GM12878 (cell line): ENCODE measurements around the gene YWHAH.

Experiments used
- CEBPB ChIP-seq, 2 experiments: fragments of 150-350 bp in 1 of 2; IDR thresholded peaks; 2 replicates each; pipeline ENCODE4 v1.6.1; 2012 to 2014; ENCODE audit warnings: low read depth in 2 of 2, low read length in 2 of 2, borderline replicate concordance in 1 of 2, inconsistent platforms in 1 of 2
- CTCF ChIP-seq, 3 experiments: IDR thresholded peaks in 2 of 3; conservative IDR thresholded peaks in 1 of 3; 2 replicates each; pipeline ENCODE4 v1.5.1; 2011; ENCODE audit warnings: low read depth in 3 of 3, low read length in 3 of 3, mild to moderate bottlenecking in 3 of 3, control low read depth in 2 of 3, moderate library complexity in 2 of 3, inconsistent platforms in 1 of 3, mixed read lengths in 1 of 3; ENCODE audit not compliant: control insufficient read depth in 2 of 3, insufficient read depth in 1 of 3; ENCODE audit errors: extremely low read depth in 1 of 3
- MEF2B ChIP-seq: fragments of 450-650 bp; IDR thresholded peaks from 2 replicates; pipeline ENCODE4 v1.6.1; 2018; ENCODE audit warnings: mild to moderate bottlenecking, moderate library complexity; ENCODE audit not compliant: partially characterized antibody, poor library complexity, severe bottlenecking
- MLLT1 ChIP-seq: fragments of 450-650 bp; IDR thresholded peaks from 2 replicates; pipeline ENCODE4 v1.6.1; 2016; ENCODE audit warnings: mild to moderate bottlenecking

DNA sequence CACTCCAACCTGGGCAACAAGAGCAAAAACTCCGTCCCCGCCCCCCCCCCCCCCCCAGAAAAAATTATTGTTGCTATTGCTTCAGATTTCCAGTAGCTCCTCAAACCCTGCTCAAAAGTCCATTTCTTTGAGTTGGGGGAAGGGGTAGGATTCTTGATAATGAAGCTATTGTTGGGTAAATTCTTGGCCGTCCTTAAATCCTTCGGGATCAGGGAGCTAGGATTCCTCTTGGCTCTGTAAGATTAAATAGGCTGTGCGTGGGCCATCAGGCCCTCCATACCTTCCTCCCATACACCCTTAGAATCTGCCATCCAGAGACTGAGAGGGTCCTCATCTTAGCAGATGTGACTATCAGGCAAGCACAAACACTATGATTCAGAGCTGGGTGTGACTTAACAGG is 16.4 kb downstream of the YWHAH start:
- TF ChIP-seq CTCF (IDR thresholded peaks at IDR 0.05 in 2 of 3, conservative IDR thresholded peaks at IDR 0.05 in 1 of 3; ENCODE audit: control insufficient read depth in 2 of 3, extremely low read depth in 1 of 3, insufficient read depth in 1 of 3, low read depth in 3 of 3, low read length in 3 of 3) (no peak), CEBPB (IDR thresholded peaks at IDR 0.05; ENCODE audit: borderline replicate concordance in 1 of 2, low read depth in 2 of 2, low read length in 2 of 2) (no peak), MEF2B (no peak), MLLT1 (no peak)
